Glutamatergic neuron (in vitro differentiated cells): ENCODE measurements around the gene GABRB3. TPM values are rescaled to one million over a fixed set of nuclear protein-coding genes. Genes with fewer than 3 reads are reported as not detected.

ENCODE experiments used
- DNase-seq: peaks from one replicate; pipeline ENCODE4 v3.0.0; 2022
- H3K27ac Mint-ChIP-seq: one replicate; pipeline ENCODE4 v1.8.0; 2020; ENCODE audit warnings: mild to moderate bottlenecking, mixed read lengths, inconsistent platforms; ENCODE audit not compliant: unreplicated experiment
- H3K27me3 Mint-ChIP-seq: one replicate; pipeline ENCODE4 v1.8.0; 2020; ENCODE audit warnings: mild to moderate bottlenecking, moderate library complexity, mixed read lengths, inconsistent platforms; ENCODE audit not compliant: unreplicated experiment
- H3K36me3 Mint-ChIP-seq: one replicate; pipeline ENCODE4 v1.8.0; 2020; ENCODE audit warnings: mild to moderate bottlenecking, mixed read lengths, inconsistent platforms; ENCODE audit not compliant: unreplicated experiment
- H3K4me1 Mint-ChIP-seq: one replicate; pipeline ENCODE4 v1.8.0; 2020; ENCODE audit warnings: mild to moderate bottlenecking, low read depth, mixed read lengths, inconsistent platforms; ENCODE audit not compliant: unreplicated experiment
- H3K4me3 Mint-ChIP-seq: one replicate; pipeline ENCODE4 v1.8.0; 2020; ENCODE audit warnings: mild to moderate bottlenecking, mixed read lengths, inconsistent platforms; ENCODE audit not compliant: unreplicated experiment
- H3K9me3 Mint-ChIP-seq: one replicate; pipeline ENCODE4 v1.8.0; 2020; ENCODE audit warnings: mild to moderate bottlenecking, moderate library complexity, mixed read lengths, inconsistent platforms; ENCODE audit not compliant: unreplicated experiment
- total RNA-seq: library from RNA; stranded (reverse); fragmentation: NEBNext Ultra II Directional; extraction: Animal tissue kit (Norgen Biotek cat#: 25700); gene quantifications from one replicate; pipeline ENCODE4 v1.2.1, GENCODE V29; 2021; ENCODE audit not compliant: unreplicated experiment
- TF ChIP-seq, protein P1 (sequence below): fragments of 200-600 bp; sonication (generic); IDR thresholded peaks from one replicate; pipeline ENCODE4 v1.5.0; 2021; ENCODE audit not compliant: partially characterized antibody, unreplicated experiment

GABRB3 gene
- total RNA-seq, 1 donor from 2014 or later, result 287 TPM

DNA sequence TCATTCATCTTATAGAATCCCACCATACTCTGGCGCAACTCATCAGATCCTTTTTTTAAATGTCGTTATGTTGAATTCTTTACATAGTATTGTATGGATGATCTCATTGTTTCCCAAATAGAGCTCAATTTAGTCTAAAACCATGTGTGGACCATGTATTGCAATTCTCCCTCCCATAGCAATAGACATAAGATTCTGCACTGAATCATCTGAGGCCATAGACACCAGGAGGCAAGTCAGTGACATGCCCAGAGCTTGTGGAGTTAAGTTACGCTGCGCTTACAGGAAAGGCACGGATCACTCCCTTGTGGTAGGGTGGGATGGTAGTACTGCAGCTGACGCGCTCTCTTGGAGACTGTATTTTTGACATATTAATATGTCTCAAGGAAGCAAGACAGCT, 211.0 kb downstream of the GABRB3 start:
- H3K9me3 Mint-ChIP-seq, result peaks cover 2% of the 10 kb centered on the region
- H3K4me1 Mint-ChIP-seq, result peaks cover 22% of the 10 kb centered on the region
- H3K27me3 Mint-ChIP-seq, result peaks cover 4% of the 10 kb centered on the region
- peak overlapping the region; percentile 8 for H3K27ac Mint-ChIP-seq
- TF ChIP-seq, protein P1, sequence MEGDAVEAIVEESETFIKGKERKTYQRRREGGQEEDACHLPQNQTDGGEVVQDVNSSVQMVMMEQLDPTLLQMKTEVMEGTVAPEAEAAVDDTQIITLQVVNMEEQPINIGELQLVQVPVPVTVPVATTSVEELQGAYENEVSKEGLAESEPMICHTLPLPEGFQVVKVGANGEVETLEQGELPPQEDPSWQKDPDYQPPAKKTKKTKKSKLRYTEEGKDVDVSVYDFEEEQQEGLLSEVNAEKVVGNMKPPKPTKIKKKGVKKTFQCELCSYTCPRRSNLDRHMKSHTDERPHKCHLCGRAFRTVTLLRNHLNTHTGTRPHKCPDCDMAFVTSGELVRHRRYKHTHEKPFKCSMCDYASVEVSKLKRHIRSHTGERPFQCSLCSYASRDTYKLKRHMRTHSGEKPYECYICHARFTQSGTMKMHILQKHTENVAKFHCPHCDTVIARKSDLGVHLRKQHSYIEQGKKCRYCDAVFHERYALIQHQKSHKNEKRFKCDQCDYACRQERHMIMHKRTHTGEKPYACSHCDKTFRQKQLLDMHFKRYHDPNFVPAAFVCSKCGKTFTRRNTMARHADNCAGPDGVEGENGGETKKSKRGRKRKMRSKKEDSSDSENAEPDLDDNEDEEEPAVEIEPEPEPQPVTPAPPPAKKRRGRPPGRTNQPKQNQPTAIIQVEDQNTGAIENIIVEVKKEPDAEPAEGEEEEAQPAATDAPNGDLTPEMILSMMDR, result no peak
- H3K36me3 Mint-ChIP-seq, result peaks cover 9% of the 10 kb centered on the region
- DNase-seq, result no peak
- H3K4me3 Mint-ChIP-seq, result no peak overlapping the region

DNA sequence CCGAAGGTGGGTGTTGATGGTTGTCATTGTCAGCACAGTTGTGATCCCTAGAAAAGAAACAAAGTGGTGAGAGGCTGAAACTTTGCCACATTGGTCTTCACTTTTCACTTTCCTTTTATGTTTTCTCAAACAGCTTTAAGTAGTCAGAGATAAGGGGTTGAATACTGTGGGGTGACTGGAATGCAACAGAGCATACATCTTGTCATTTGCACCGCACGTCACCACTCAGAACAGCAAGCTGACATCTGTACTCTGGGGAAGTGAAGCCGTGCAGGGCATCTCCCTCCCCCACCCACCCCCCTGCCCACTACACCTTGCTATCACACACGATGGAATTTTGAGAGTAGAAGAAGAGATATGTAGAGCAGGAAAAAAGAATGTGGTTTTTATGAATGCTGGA, 211.7 kb downstream of the GABRB3 start:
- no peak for DNase-seq
- TF ChIP-seq, protein P1, result no peak
- peaks cover 2% of the 10 kb centered on the region for H3K9me3 Mint-ChIP-seq
- H3K27me3 Mint-ChIP-seq, result peaks cover 4% of the 10 kb centered on the region
- no peak overlapping the region for H3K4me3 Mint-ChIP-seq
- H3K27ac Mint-ChIP-seq, result no peak overlapping the region
- H3K4me1 Mint-ChIP-seq, result peaks cover 22% of the 10 kb centered on the region
- H3K36me3 Mint-ChIP-seq, result peaks cover 11% of the 10 kb centered on the region

DNA sequence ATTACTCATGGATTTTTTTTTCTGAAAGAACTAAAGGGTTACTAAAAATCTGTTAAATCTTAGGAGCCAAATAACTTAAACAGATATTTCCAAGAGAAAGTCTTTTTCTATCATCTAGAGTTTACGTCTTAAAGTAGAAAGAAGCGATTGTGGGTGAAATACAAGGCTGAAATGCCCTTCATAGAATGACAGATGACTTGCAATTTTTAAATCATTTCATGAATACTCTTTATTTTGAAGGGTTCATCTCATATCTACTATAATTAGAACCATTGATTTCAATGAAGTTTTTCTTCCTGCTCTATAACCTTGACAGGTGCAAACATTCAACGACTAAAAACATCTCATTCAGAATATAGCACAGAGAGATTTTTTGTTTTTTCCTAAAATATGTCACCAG, 217.0 kb downstream of the GABRB3 start:
- Mint-ChIP-seq H3K9me3 (no peaks in the 10 kb centered on the region), H3K27ac (no peak overlapping the region), H3K4me3 (no peak overlapping the region), H3K27me3 (peaks cover 2% of the 10 kb centered on the region), H3K36me3 (peaks cover 17% of the 10 kb centered on the region), H3K4me1 (no peaks in the 10 kb centered on the region)
- no peak for DNase-seq
- TF ChIP-seq, protein P1, result no peak

- H3K9me3 Mint-ChIP-seq, result peaks cover 1% of the 10 kb centered on the region
- peaks cover 14% of the 10 kb centered on the region for H3K4me1 Mint-ChIP-seq
- H3K27me3 Mint-ChIP-seq, result no peaks in the 10 kb centered on the region
- TF ChIP-seq, protein P1, result no peak
- H3K4me3 Mint-ChIP-seq, result no peak overlapping the region
- peaks cover 22% of the 10 kb centered on the region for H3K36me3 Mint-ChIP-seq
- no peak overlapping the region for H3K27ac Mint-ChIP-seq
- no peak for DNase-seq
These were observed 221.4 kb downstream of the GABRB3 start for GRCh38 chr15:26551473-26551872.

GRCh38 chr15:26550880-26551279, 222.0 kb downstream of the GABRB3 start:
- peak overlapping the region; percentile 14 for H3K27ac Mint-ChIP-seq
- TF ChIP-seq, protein P1, result no peak
- H3K27me3 Mint-ChIP-seq, result no peaks in the 10 kb centered on the region
- H3K4me1 Mint-ChIP-seq, result peaks cover 14% of the 10 kb centered on the region
- H3K36me3 Mint-ChIP-seq, result peaks cover 22% of the 10 kb centered on the region
- no peak overlapping the region for H3K4me3 Mint-ChIP-seq
- no peak for DNase-seq
- peaks cover 1% of the 10 kb centered on the region for H3K9me3 Mint-ChIP-seq
